HepG2 (cell line): Measurements from ENCODE around the gene GPN1. TPM values are rescaled to one million over a fixed set of nuclear protein-coding genes. Genes with fewer than 3 reads are reported as not detected.

ENCODE experiments used
- HNRNPLL ChIP-seq: fragments of 200-400 bp; formaldehyde crosslinking; IDR thresholded peaks from 2 replicates; pipeline ENCODE4 v1.6.1; 2017; ENCODE audit warnings: mild to moderate bottlenecking, low read depth, low read length; ENCODE audit not compliant: poor library complexity, severe bottlenecking
- MEIS1 ChIP-seq: sonication (generic); formaldehyde crosslinking; IDR thresholded peaks from 2 replicates; pipeline ENCODE4 v1.9.0; 2021; ENCODE audit warnings: mild to moderate bottlenecking, missing genetic modification reagents, moderate library complexity, borderline replicate concordance
- MIER3 ChIP-seq: IDR thresholded peaks from 2 replicates; pipeline ENCODE4 v1.6.1; 2016; ENCODE audit warnings: missing compliant biosample characterization, borderline replicate concordance
- MTF2 ChIP-seq: sonication (generic); formaldehyde crosslinking; IDR thresholded peaks from 2 replicates; pipeline ENCODE4 v1.5.0; 2020; ENCODE audit warnings: missing genetic modification reagents, borderline replicate concordance
- PAX8 ChIP-seq: sonication (generic); formaldehyde crosslinking; IDR thresholded peaks from 2 replicates; pipeline ENCODE4 v1.8.0; 2022; ENCODE audit warnings: mild to moderate bottlenecking, missing genetic modification reagents, borderline replicate concordance
- PHF8 ChIP-seq: sonication (generic); formaldehyde crosslinking; IDR thresholded peaks from 2 replicates; pipeline ENCODE4 v1.5.0; 2020; ENCODE audit warnings: missing genetic modification reagents
- PPARG ChIP-seq: conservative IDR thresholded peaks from 2 replicates; pipeline ENCODE4 v1.6.1; 2016; ENCODE audit warnings: missing biosample characterization, missing genetic modification reagents
- RAD51 ChIP-seq: fragments of 450-650 bp; IDR thresholded peaks from 2 replicates; pipeline ENCODE4 v1.6.1; 2016; ENCODE audit warnings: borderline replicate concordance
- REST ChIP-seq, 2 experiments: IDR thresholded peaks; 2 replicates each; pipeline ENCODE4 v1.6.1; 2011 to 2012; ENCODE audit warnings: low read length in 2 of 2, borderline replicate concordance in 1 of 2, low read depth in 1 of 2, mild to moderate bottlenecking in 1 of 2, moderate library complexity in 1 of 2
- SALL1 ChIP-seq: sonication (generic); formaldehyde crosslinking; IDR thresholded peaks from 2 replicates; pipeline ENCODE4 v1.8.0; 2022; ENCODE audit warnings: mild to moderate bottlenecking, missing genetic modification reagents
- SNAPC2 ChIP-seq: sonication (generic); formaldehyde crosslinking; IDR thresholded peaks from 2 replicates; pipeline ENCODE4 v1.8.1; 2022; ENCODE audit warnings: mild to moderate bottlenecking, missing genetic modification reagents
- TBL1XR1 ChIP-seq: fragments of 150-350 bp; IDR thresholded peaks from 2 replicates; pipeline ENCODE4 v1.6.1; 2014; ENCODE audit warnings: borderline replicate concordance, low read length; ENCODE audit not compliant: partially characterized antibody
- THAP9 ChIP-seq: sonication (generic); formaldehyde crosslinking; IDR thresholded peaks from 2 replicates; pipeline ENCODE4; 2020; ENCODE audit warnings: missing genetic modification reagents, mild to moderate bottlenecking, borderline replicate concordance
- ZBTB25 ChIP-seq: IDR thresholded peaks from 2 replicates; pipeline ENCODE4 v1.6.1; 2018; ENCODE audit warnings: missing genetic modification reagents
- ZBTB37 ChIP-seq: sonication (generic); formaldehyde crosslinking; IDR thresholded peaks from 2 replicates; pipeline ENCODE4 v1.4.0; 2020; ENCODE audit warnings: mild to moderate bottlenecking, missing genetic modification reagents
- ZNF205 ChIP-seq: IDR thresholded peaks from 2 replicates; pipeline ENCODE4 v1.6.1; 2018; ENCODE audit warnings: missing biosample characterization, missing genetic modification reagents
- ZNF367 ChIP-seq: sonication (generic); formaldehyde crosslinking; IDR thresholded peaks from 2 replicates; pipeline ENCODE4 v1.4.0; 2020; ENCODE audit warnings: missing genetic modification reagents, borderline replicate concordance
- polyA plus RNA-seq, 8 experiments: library from polyadenylated mRNA; depleted of rRNA in 3 of 8; stranded (reverse) in 7 of 8; unstranded in 1 of 8; fragments of >200 nt; fragmentation: Illumina TruSeq in 4 of 8; extraction: Trizol in 4 of 8; gene quantifications; 2 replicates each; pipeline versions ENCODE4 v1.2.1 to v1.2.3, GENCODE V29; 2011 to 2016; ENCODE audit warnings: low read depth in 4 of 8, missing spikeins in 1 of 8, mixed read lengths in 1 of 8; ENCODE audit not compliant: insufficient read depth in 1 of 8
- total RNA-seq, 5 experiments: library from RNA; depleted of rRNA; stranded (reverse); fragments of >200 nt; fragmentation: Illumina TruSeq; extraction: Trizol; gene quantifications; 2 replicates each; pipeline ENCODE4 v1.2.3, GENCODE V29; 2016; ENCODE audit warnings: low read depth in 1 of 5

GPN1 gene
- total and polyA plus RNA-seq, 2 of the 13 experiments (the other 11 are each of a cell fraction or from before 2014, with no cell fraction given): 54.5 to 62.7 TPM

GRCh38 chr2:27582695-27583389 lies 46.0 kb upstream of the GPN1 start, which contains the start of gene ZNF512 (continued):
- peak in 1 of 2 experiments; percentile 24; a peak in 1 of 4 replicates for TF ChIP-seq REST (IDR thresholded peaks at IDR 0.05; ENCODE audit: borderline replicate concordance in 1 of 2, low read depth in 1 of 2, low read length in 2 of 2)
- TF ChIP-seq ZBTB25 (CRISPR knock-in tag): peak; percentile 82
- peak; percentile 90; the same call in 1 of the 2 replicates for TF ChIP-seq SALL1 (CRISPR knock-in tag)
- TF ChIP-seq PHF8: peak; percentile 88
- TF ChIP-seq SNAPC2 (CRISPR knock-in tag): peak; percentile 61; the same call in 1 of the 2 replicates
- TF ChIP-seq ZNF367 (CRISPR knock-in tag): peak; percentile 49; the same call in 1 of the 2 replicates
- TF ChIP-seq MTF2 (CRISPR knock-in tag): no peak
- TF ChIP-seq ZBTB37 (CRISPR knock-in tag): 0 out of 2 replicates have a peak, but pooled peaks have one; percentile 23
- TF ChIP-seq MEIS1: peak; percentile 34; the same call in 1 of the 2 replicates
- peak; percentile 99 for TF ChIP-seq RAD51
- peak; percentile 72 for TF ChIP-seq HNRNPLL
- TF ChIP-seq PAX8 (CRISPR knock-in tag): peak; percentile 57; the same call in 1 of the 2 replicates
- peak; percentile 75; the same call in 1 of the 2 replicates for TF ChIP-seq ZNF205 (CRISPR knock-in tag)
- TF ChIP-seq THAP9 (CRISPR knock-in tag): peak; percentile 80; the same call in 1 of the 2 replicates
- peak; percentile 83; the same call in 1 of the 2 replicates for TF ChIP-seq MIER3
- TF ChIP-seq PPARG (CRISPR knock-in tag): peak; percentile 46; the same call in 1 of the 2 replicates
- peak; percentile 42 for TF ChIP-seq TBL1XR1
